ENCODE results near the gene SORCS1. TPM values are rescaled to one million over a fixed set of nuclear protein-coding genes. Genes with fewer than 3 reads are reported as not detected.

The SORCS1 gene
- total RNA-seq, 1 experiment from 2014 or later: 0.11 TPM

GRCh38 chr10:106877574-106877973, 286.9 kb downstream of the SORCS1 start:
- intact Hi-C loops (cut with micrococcal nuclease): no loop called here
- no peak overlapping the region for H3K9ac ChIP-seq (ENCODE audit: low read length)

GRCh38 chr10:106874604-106874889, 290.0 kb downstream of the SORCS1 start:
- TF ChIP-seq EZH2phosphoT487 (IDR thresholded peaks at IDR 0.05; ENCODE audit: borderline replicate concordance, low read length) (no peak), CTCF (conservative IDR thresholded peaks at IDR 0.05; ENCODE audit: low read depth, low read length) (no peak), EZH2 (IDR thresholded peaks at IDR 0.05; ENCODE audit: low read length, unreplicated experiment) (no peak)
- no peaks in the 10 kb centered on the region for H3K79me2 ChIP-seq (ENCODE audit: low read length)
- no peaks in the 10 kb centered on the region for H3K4me1 ChIP-seq (ENCODE audit: insufficient read depth, low read length)
- no peak overlapping the region for H3K9ac ChIP-seq (ENCODE audit: low read length)
- no peak overlapping the region for H3K4me3 ChIP-seq (ENCODE audit: low read length)
- intact Hi-C loops (cut with micrococcal nuclease): no loop called here
- DNase-seq (no peak), ATAC-seq (no peak)
- no peaks in the 10 kb centered on the region for H3K36me3 ChIP-seq (ENCODE audit: low read depth, low read length)
- ChIA-PET CTCF (no interaction called here), POLR2A (ENCODE audit: unreplicated experiment) (no interaction called here)
- H3F3A ChIP-seq (ENCODE audit: low read length, unreplicated experiment): no peaks in the 10 kb centered on the region
- H3K27ac ChIP-seq (ENCODE audit: low read length): no peak overlapping the region
- no peaks in the 10 kb centered on the region for H3K9me2 ChIP-seq (replicated peaks; ENCODE audit: low read length)
- no peak overlapping the region for H3K4me2 ChIP-seq (ENCODE audit: low read length)
- peaks cover 12% of the 10 kb centered on the region for H3K27me3 ChIP-seq (ENCODE audit: low read length)
- H4K20me1 ChIP-seq (ENCODE audit: low read length): no peaks in the 10 kb centered on the region
- no peaks in the 10 kb centered on the region for H3K9me3 ChIP-seq (ENCODE audit: low read length)
- no TSS peak for BruUV-seq (replicated peaks)
- H2AFZ ChIP-seq (ENCODE audit: low read length): no peak overlapping the region

More at GRCh38 chr10:106877574-106877973, 286.9 kb downstream of the SORCS1 start:
- no TSS peak for BruUV-seq (replicated peaks)
- ChIA-PET CTCF (no interaction called here), POLR2A (ENCODE audit: unreplicated experiment) (no interaction called here)
- H3K27ac ChIP-seq (ENCODE audit: low read length): no peak overlapping the region
- H3K4me1 ChIP-seq (ENCODE audit: insufficient read depth, low read length): no peaks in the 10 kb centered on the region
- H3K9me3 ChIP-seq (ENCODE audit: low read length): no peaks in the 10 kb centered on the region
- H3K9me2 ChIP-seq (replicated peaks; ENCODE audit: low read length): no peaks in the 10 kb centered on the region
- H3K79me2 ChIP-seq (ENCODE audit: low read length): no peaks in the 10 kb centered on the region
- H3K4me2 ChIP-seq (ENCODE audit: low read length): no peak overlapping the region
- TF ChIP-seq EZH2 (IDR thresholded peaks at IDR 0.05; ENCODE audit: low read length, unreplicated experiment): no peak
- TF ChIP-seq CTCF (conservative IDR thresholded peaks at IDR 0.05; ENCODE audit: low read depth, low read length): no peak
- no peak for TF ChIP-seq EZH2phosphoT487 (IDR thresholded peaks at IDR 0.05; ENCODE audit: borderline replicate concordance, low read length)
- H3K36me3 ChIP-seq (ENCODE audit: low read depth, low read length): no peaks in the 10 kb centered on the region
- no peak overlapping the region for H2AFZ ChIP-seq (ENCODE audit: low read length)
- no peak for ATAC-seq
- H4K20me1 ChIP-seq (ENCODE audit: low read length): no peaks in the 10 kb centered on the region
- no peak for DNase-seq
- no peaks in the 10 kb centered on the region for H3F3A ChIP-seq (ENCODE audit: low read length, unreplicated experiment)
- H3K4me3 ChIP-seq (ENCODE audit: low read length): no peak overlapping the region
- H3K27me3 ChIP-seq (ENCODE audit: low read length): peaks cover 22% of the 10 kb centered on the region

- H3K9ac ChIP-seq (ENCODE audit: low read length): no peak overlapping the region
- H3K4me3 ChIP-seq (ENCODE audit: low read length): no peak overlapping the region
- no peaks in the 10 kb centered on the region for H3K4me1 ChIP-seq (ENCODE audit: insufficient read depth, low read length)
- no peak for TF ChIP-seq EZH2 (IDR thresholded peaks at IDR 0.05; ENCODE audit: low read length, unreplicated experiment)
- TF ChIP-seq EZH2phosphoT487 (IDR thresholded peaks at IDR 0.05; ENCODE audit: borderline replicate concordance, low read length): no peak
- TF ChIP-seq CTCF (conservative IDR thresholded peaks at IDR 0.05; ENCODE audit: low read depth, low read length): no peak
- BruUV-seq (replicated peaks): no TSS peak
- CTCF ChIA-PET: no interaction called here
- H3F3A ChIP-seq (ENCODE audit: low read length, unreplicated experiment): no peaks in the 10 kb centered on the region
- no peaks in the 10 kb centered on the region for H3K36me3 ChIP-seq (ENCODE audit: low read depth, low read length)
- H3K27ac ChIP-seq (ENCODE audit: low read length): no peak overlapping the region
- peaks cover 11% of the 10 kb centered on the region for H3K27me3 ChIP-seq (ENCODE audit: low read length)
- no peak overlapping the region for H2AFZ ChIP-seq (ENCODE audit: low read length)
- ATAC-seq: no peak
- POLR2A ChIA-PET (ENCODE audit: unreplicated experiment): no interaction called here
- H3K79me2 ChIP-seq (ENCODE audit: low read length): no peaks in the 10 kb centered on the region
- no peak overlapping the region for H3K4me2 ChIP-seq (ENCODE audit: low read length)
- intact Hi-C loops (cut with micrococcal nuclease): no loop called here
- H4K20me1 ChIP-seq (ENCODE audit: low read length): no peaks in the 10 kb centered on the region
- DNase-seq: no peak
- no peaks in the 10 kb centered on the region for H3K9me3 ChIP-seq (ENCODE audit: low read length)
- no peaks in the 10 kb centered on the region for H3K9me2 ChIP-seq (replicated peaks; ENCODE audit: low read length)
These were observed 290.5 kb downstream of the SORCS1 start for GRCh38 chr10:106873770-106874603.
